NT2/D1 (cell line): ENCODE results near the gene AIG1.

Source experiments
- DNase-seq: peaks from one replicate; pipeline ENCODE4 v3.0.0-alpha.2; 2011; ENCODE audit warnings: low read depth, low spot score
- H3K27me3 ChIP-seq: 2 replicates; pipeline ENCODE4 v1.6.0; 2011; ENCODE audit warnings: mild to moderate bottlenecking; ENCODE audit not compliant: insufficient read length, insufficient read depth
- H3K36me3 ChIP-seq: 2 replicates; pipeline ENCODE4 v1.6.1; 2011; ENCODE audit warnings: mild to moderate bottlenecking, low read length, mixed read lengths; ENCODE audit not compliant: insufficient read depth, insufficient read length
- H3K4me1 ChIP-seq: 2 replicates; pipeline ENCODE4 v1.5.1; 2011; ENCODE audit not compliant: insufficient read depth, insufficient read length
- H3K4me3 ChIP-seq: 2 replicates; pipeline ENCODE4 v1.5.1; 2011; ENCODE audit warnings: low read depth; ENCODE audit not compliant: insufficient read length
- H3K9ac ChIP-seq: 2 replicates; pipeline ENCODE4 v1.6.0; 2011; ENCODE audit warnings: low read depth; ENCODE audit not compliant: insufficient read length
- H3K9me3 ChIP-seq: 2 replicates; pipeline ENCODE4 v1.5.1; 2011; ENCODE audit warnings: mild to moderate bottlenecking, low read length; ENCODE audit not compliant: insufficient read depth
- SUZ12 ChIP-seq: IDR thresholded peaks from 2 replicates; pipeline ENCODE4 v1.6.1; 2011; ENCODE audit not compliant: insufficient read length, insufficient read depth; ENCODE audit errors: extremely low read depth
- YY1 ChIP-seq: IDR thresholded peaks from 2 replicates; pipeline ENCODE4 v1.6.1; 2011; ENCODE audit not compliant: insufficient read length, insufficient read depth
- ZNF274 ChIP-seq: IDR thresholded peaks from 2 replicates; pipeline ENCODE4 v1.6.1; 2011; ENCODE audit warnings: mild to moderate bottlenecking, low read depth, low read length

AIG1 gene

GRCh38 chr6:143210420-143210819 lies 149.7 kb downstream of the AIG1 start:
- Histone ChIP-seq H3K4me1 (no peaks in the 10 kb centered on the region), H3K27me3 (no peaks in the 10 kb centered on the region), H3K4me3 (no peak overlapping the region), H3K9me3 (no peaks in the 10 kb centered on the region), H3K9ac (no peak overlapping the region), H3K36me3 (no peaks in the 10 kb centered on the region)
- no peak for DNase-seq
- TF ChIP-seq YY1, result no peak
- TF ChIP-seq ZNF274, result no peak
- no peak for TF ChIP-seq SUZ12

- DNase-seq, result no peak
- no peak overlapping the region for H3K4me3 ChIP-seq
- H3K9me3 ChIP-seq, result no peaks in the 10 kb centered on the region
- H3K4me1 ChIP-seq, result no peaks in the 10 kb centered on the region
- no peaks in the 10 kb centered on the region for H3K27me3 ChIP-seq
- H3K36me3 ChIP-seq, result no peaks in the 10 kb centered on the region
- no peak for TF ChIP-seq SUZ12
- no peak for TF ChIP-seq YY1
- no peak for TF ChIP-seq ZNF274
- H3K9ac ChIP-seq, result no peak overlapping the region
Observed at GRCh38 chr6:143213859-143214376, 153.2 kb downstream of the AIG1 start.

GRCh38 chr6:143215363-143215762 lies 154.7 kb downstream of the AIG1 start:
- DNase-seq, result no peak
- no peaks in the 10 kb centered on the region for H3K9me3 ChIP-seq

GRCh38 chr6:143215771-143216170 lies 155.1 kb downstream of the AIG1 start:
- TF ChIP-seq SUZ12 (no peak), ZNF274 (no peak), YY1 (no peak)
- no peak for DNase-seq
- no peaks in the 10 kb centered on the region for H3K27me3 ChIP-seq

More at GRCh38 chr6:143215363-143215762, 154.7 kb downstream of the AIG1 start:
- TF ChIP-seq YY1 (no peak), ZNF274 (no peak), SUZ12 (no peak)
- Histone ChIP-seq H3K4me1 (no peaks in the 10 kb centered on the region), H3K4me3 (no peak overlapping the region), H3K36me3 (no peaks in the 10 kb centered on the region), H3K9ac (no peak overlapping the region), H3K27me3 (no peaks in the 10 kb centered on the region)

GRCh38 chr6:143218233-143218632 lies 157.5 kb downstream of the AIG1 start:
- H3K4me3 ChIP-seq, result no peak overlapping the region
- H3K36me3 ChIP-seq, result no peaks in the 10 kb centered on the region
- no peak for TF ChIP-seq ZNF274
- TF ChIP-seq SUZ12, result no peak
- no peak for TF ChIP-seq YY1
- no peaks in the 10 kb centered on the region for H3K27me3 ChIP-seq
- no peaks in the 10 kb centered on the region for H3K9me3 ChIP-seq
- no peaks in the 10 kb centered on the region for H3K4me1 ChIP-seq
- DNase-seq, result no peak
- H3K9ac ChIP-seq, result no peak overlapping the region

More at GRCh38 chr6:143215771-143216170, 155.1 kb downstream of the AIG1 start:
- Histone ChIP-seq H3K4me3 (no peak overlapping the region), H3K4me1 (no peaks in the 10 kb centered on the region), H3K9me3 (no peaks in the 10 kb centered on the region), H3K9ac (no peak overlapping the region), H3K36me3 (no peaks in the 10 kb centered on the region)

- TF ChIP-seq ZNF274 (no peak), SUZ12 (no peak), YY1 (no peak)
- H3K36me3 ChIP-seq, result no peaks in the 10 kb centered on the region
- no peak overlapping the region for H3K9ac ChIP-seq
- H3K9me3 ChIP-seq, result no peaks in the 10 kb centered on the region
- H3K27me3 ChIP-seq, result no peaks in the 10 kb centered on the region
- no peak for DNase-seq
- H3K4me1 ChIP-seq, result no peaks in the 10 kb centered on the region
- no peak overlapping the region for H3K4me3 ChIP-seq
Observed at GRCh38 chr6:143221698-143222097, 161.0 kb downstream of the AIG1 start.

GRCh38 chr6:143222310-143222709 lies 161.6 kb downstream of the AIG1 start:
- Histone ChIP-seq H3K27me3 (no peaks in the 10 kb centered on the region), H3K9me3 (no peaks in the 10 kb centered on the region), H3K4me1 (no peaks in the 10 kb centered on the region), H3K4me3 (no peak overlapping the region), H3K9ac (no peak overlapping the region), H3K36me3 (no peaks in the 10 kb centered on the region)
- no peak for DNase-seq
- no peak for TF ChIP-seq SUZ12
- TF ChIP-seq ZNF274, result no peak
- TF ChIP-seq YY1, result no peak

- Histone ChIP-seq H3K9ac (no peak overlapping the region), H3K27me3 (no peaks in the 10 kb centered on the region), H3K9me3 (no peaks in the 10 kb centered on the region), H3K4me1 (no peaks in the 10 kb centered on the region), H3K4me3 (no peak overlapping the region), H3K36me3 (no peaks in the 10 kb centered on the region)
- DNase-seq, result no peak
- TF ChIP-seq ZNF274 (no peak), YY1 (no peak), SUZ12 (no peak)
Observed at GRCh38 chr6:143222801-143223231, 162.1 kb downstream of the AIG1 start.
